PC-9 (cell line): ENCODE results near the gene NOL6. TPM values are rescaled to one million over a fixed set of nuclear protein-coding genes. Genes with fewer than 3 reads are reported as not detected.
"Not testable (repeated sequence)": the region's sequence is repeated elsewhere in the genome, so short reads cannot be mapped to it uniquely, and the experiment has no call there.

Experiments used
- BruUV-seq: library from RNA; stranded (reverse); fragments of 400-500 nt; replicated peaks from 2 replicates; lab custom pipeline; 2021; lab: Mats Ljungman, UMichigan
- CTCF ChIA-PET: fragments of 300-600 bp; sonication (Branson Sonifier 250); formaldehyde crosslinking; loops from one replicate; lab custom pipeline; 2022; ENCODE audit warnings: antibody characterized with exemption; lab: Charles Lee
- POLR2A ChIA-PET: fragments of 300-600 bp; sonication (Branson Sonifier 250); formaldehyde crosslinking; loops from one replicate; lab custom pipeline; 2022; ENCODE audit warnings: antibody characterized with exemption; ENCODE audit not compliant: unreplicated experiment; lab: Charles Lee
- DNase-seq, 2 experiments: peaks; one replicate each; pipeline versions ENCODE4 v3.0.0 to v3.0.0-alpha.2; 2015 to 2022; ENCODE audit warnings: mixed read lengths in 1 of 2
- H2AFZ ChIP-seq: fragments of 200-600 bp; sonication (generic); 2 replicates; pipeline ENCODE4 v1.8.1; 2017; ENCODE audit warnings: antibody characterized with exemption
- H3F3A ChIP-seq: fragments of 200-600 bp; sonication (generic); 2 replicates; pipeline ENCODE4 v1.8.1; 2017; ENCODE audit warnings: antibody characterized with exemption, mild to moderate bottlenecking, low read depth; ENCODE audit not compliant: insufficient read depth
- H3K27ac ChIP-seq: fragments of 200-600 bp; sonication (generic); 2 replicates; pipeline ENCODE4 v1.6.1; 2016; ENCODE audit warnings: mixed run types
- H3K27me3 ChIP-seq: fragments of 200-600 bp; sonication (generic); 2 replicates; pipeline ENCODE4 v1.6.1; 2016; ENCODE audit warnings: low read depth, mixed run types; ENCODE audit not compliant: insufficient read depth
- H3K36me3 ChIP-seq: fragments of 200-600 bp; sonication (generic); 2 replicates; pipeline ENCODE4 v1.6.1; 2016; ENCODE audit warnings: low read depth, mixed run types
- H3K4me1 ChIP-seq: fragments of 200-600 bp; sonication (generic); replicated peaks from 2 replicates; pipeline ENCODE4 v1.6.1; 2016; ENCODE audit warnings: mixed run types; ENCODE audit not compliant: insufficient read depth
- H3K4me2 ChIP-seq: fragments of 200-600 bp; sonication (generic); 2 replicates; pipeline ENCODE4 v1.6.1; 2017; ENCODE audit warnings: mixed run types
- H3K4me3 ChIP-seq: fragments of 200-600 bp; sonication (generic); 2 replicates; pipeline ENCODE4 v1.6.1; 2016; ENCODE audit warnings: mixed run types
- H3K79me2 ChIP-seq: fragments of 200-600 bp; sonication (generic); 2 replicates; pipeline ENCODE4 v1.6.1; 2017; ENCODE audit warnings: low read depth, mixed run types
- H3K9me2 ChIP-seq: fragments of 200-600 bp; sonication (generic); 2 replicates; pipeline ENCODE4 v1.8.1; 2017; ENCODE audit warnings: mild to moderate bottlenecking; ENCODE audit not compliant: insufficient read depth
- H3K9me3 ChIP-seq: fragments of 200-600 bp; sonication (generic); 2 replicates; pipeline ENCODE4 v1.8.1; 2016; ENCODE audit warnings: low read depth; ENCODE audit not compliant: insufficient read depth
- H4K20me1 ChIP-seq: fragments of 200-600 bp; sonication (generic); 2 replicates; pipeline ENCODE4 v1.8.1; 2017; ENCODE audit not compliant: insufficient read depth
- EZH2 ChIP-seq: fragments of 200-600 bp; sonication (generic); IDR thresholded peaks from 2 replicates; pipeline ENCODE4 v1.8.0; 2017; ENCODE audit warnings: antibody characterized with exemption, low read depth
- intact Hi-C: fragments of 100-400 bp; cut with micrococcal nuclease; formaldehyde crosslinking; loops from one replicate; pipeline ENCODE4 v1.10.0; 2022; ENCODE audit not compliant: unreplicated experiment
- total RNA-seq: library from RNA; stranded (reverse); gene quantifications from 2 replicates; pipeline ENCODE4 v1.2.3, GENCODE V29; 2021
- TF ChIP-seq, protein P1 (sequence below): fragments of 200-600 bp; sonication (generic); conservative IDR thresholded peaks from 2 replicates; pipeline ENCODE4 v1.6.1; 2017; ENCODE audit warnings: mixed run types, antibody characterized with exemption, mild to moderate bottlenecking, moderate library complexity

NOL6 gene
- total RNA-seq, 1 experiment from 2014 or later: 15.5 TPM

DNA sequence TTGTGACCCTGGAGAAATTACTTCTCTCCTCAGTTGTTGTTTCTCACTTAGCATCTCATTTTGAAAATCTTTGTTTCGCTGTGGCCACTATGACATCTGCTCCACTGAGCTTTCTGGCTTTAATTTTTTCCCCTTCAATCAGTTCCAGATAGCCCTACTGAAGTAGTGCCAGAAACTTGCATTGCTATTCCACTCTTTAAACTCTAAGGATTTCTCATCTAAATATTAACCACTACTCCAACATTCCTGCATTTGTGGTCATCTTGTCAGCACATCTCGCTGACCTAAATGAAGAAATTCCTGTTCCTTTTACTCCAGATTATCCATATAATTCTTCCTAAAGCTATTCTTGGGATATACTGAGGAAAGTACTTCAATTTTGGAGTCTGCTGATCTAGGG is 15.3 kb upstream of the NOL6 start:
- no TSS peak for BruUV-seq
- Histone ChIP-seq H3K9me3 (no peaks in the 10 kb centered on the region), H3K4me1 (no peaks in the 10 kb centered on the region), H3K79me2 (no peaks in the 10 kb centered on the region), H2AFZ (no peak overlapping the region), H4K20me1 (no peaks in the 10 kb centered on the region), H3K4me2 (no peak overlapping the region), H3K27ac (no peak overlapping the region), H3K9me2 (no peaks in the 10 kb centered on the region), H3K36me3 (no peaks in the 10 kb centered on the region), H3K27me3 (no peaks in the 10 kb centered on the region), H3F3A (no peaks in the 10 kb centered on the region), H3K4me3 (no peak overlapping the region)
- TF ChIP-seq, protein P1, sequence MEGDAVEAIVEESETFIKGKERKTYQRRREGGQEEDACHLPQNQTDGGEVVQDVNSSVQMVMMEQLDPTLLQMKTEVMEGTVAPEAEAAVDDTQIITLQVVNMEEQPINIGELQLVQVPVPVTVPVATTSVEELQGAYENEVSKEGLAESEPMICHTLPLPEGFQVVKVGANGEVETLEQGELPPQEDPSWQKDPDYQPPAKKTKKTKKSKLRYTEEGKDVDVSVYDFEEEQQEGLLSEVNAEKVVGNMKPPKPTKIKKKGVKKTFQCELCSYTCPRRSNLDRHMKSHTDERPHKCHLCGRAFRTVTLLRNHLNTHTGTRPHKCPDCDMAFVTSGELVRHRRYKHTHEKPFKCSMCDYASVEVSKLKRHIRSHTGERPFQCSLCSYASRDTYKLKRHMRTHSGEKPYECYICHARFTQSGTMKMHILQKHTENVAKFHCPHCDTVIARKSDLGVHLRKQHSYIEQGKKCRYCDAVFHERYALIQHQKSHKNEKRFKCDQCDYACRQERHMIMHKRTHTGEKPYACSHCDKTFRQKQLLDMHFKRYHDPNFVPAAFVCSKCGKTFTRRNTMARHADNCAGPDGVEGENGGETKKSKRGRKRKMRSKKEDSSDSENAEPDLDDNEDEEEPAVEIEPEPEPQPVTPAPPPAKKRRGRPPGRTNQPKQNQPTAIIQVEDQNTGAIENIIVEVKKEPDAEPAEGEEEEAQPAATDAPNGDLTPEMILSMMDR: no peak
- no peak for TF ChIP-seq EZH2
- intact Hi-C loops: no loop called here
- ChIA-PET POLR2A (no interaction called here), CTCF (no interaction called here)
- no peak for DNase-seq

DNA sequence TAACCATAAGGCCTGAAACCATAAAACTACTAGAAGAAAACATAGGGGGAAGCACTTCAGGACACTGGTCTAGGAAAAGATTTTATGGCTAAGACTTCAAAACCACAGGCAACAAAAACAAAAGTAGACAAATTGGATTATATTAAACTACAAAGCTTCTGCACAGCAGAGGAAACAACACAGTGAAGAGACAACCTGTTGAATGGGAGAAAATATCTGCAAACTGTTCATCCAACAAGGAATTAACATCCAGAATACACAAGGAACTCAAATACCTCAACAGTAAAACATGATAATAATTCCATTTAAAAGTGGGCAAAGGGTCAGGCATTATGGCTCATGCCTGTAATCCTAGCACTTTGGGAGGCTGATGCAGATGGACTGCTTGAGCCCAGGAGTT is 11.6 kb upstream of the NOL6 start:
- H4K20me1 ChIP-seq, H3F3A ChIP-seq, H3K79me2 ChIP-seq, H3K36me3 ChIP-seq, H2AFZ ChIP-seq, BruUV-seq, H3K4me1 ChIP-seq, H3K27ac ChIP-seq, H3K9me3 ChIP-seq, H3K4me2 ChIP-seq, intact Hi-C loops, H3K9me2 ChIP-seq, H3K4me3 ChIP-seq, POLR2A ChIA-PET, H3K27me3 ChIP-seq, CTCF ChIA-PET, DNase-seq: not testable (repeated sequence)

DNA sequence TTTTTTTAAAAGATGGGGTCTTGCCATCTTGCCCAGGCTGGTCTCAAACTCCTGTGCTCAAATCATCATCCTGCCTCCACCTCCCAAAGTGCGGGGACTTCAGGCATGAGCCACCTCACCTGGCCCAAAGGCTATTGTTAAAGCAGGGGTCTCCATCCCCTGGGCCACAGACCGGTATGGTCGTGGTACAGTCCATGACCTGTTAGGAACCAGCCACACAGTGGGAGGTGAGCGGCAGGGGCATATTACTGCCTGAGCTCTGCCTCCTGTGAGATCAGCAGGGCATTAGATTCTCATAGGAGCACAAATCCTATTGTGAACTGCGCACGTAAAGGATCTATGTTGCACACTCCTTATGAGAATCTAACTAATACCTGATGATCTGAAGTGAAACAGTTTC is 7.3 kb upstream of the NOL6 start:
- Histone ChIP-seq H3K27ac (no peak overlapping the region), H3K9me3 (no peaks in the 10 kb centered on the region), H3F3A (no peaks in the 10 kb centered on the region), H3K27me3 (no peaks in the 10 kb centered on the region), H3K4me1 (no peaks in the 10 kb centered on the region), H3K36me3 (no peaks in the 10 kb centered on the region), H3K9me2 (no peaks in the 10 kb centered on the region), H3K4me2 (no peak overlapping the region), H3K4me3 (no peak overlapping the region), H3K79me2 (no peaks in the 10 kb centered on the region), H4K20me1 (no peaks in the 10 kb centered on the region), H2AFZ (no peak overlapping the region)
- ChIA-PET CTCF (no interaction called here), POLR2A (interaction anchor here (0.6 kb wide), 1 partner anchor 14 kb away, joined by 17 read pairs; no protein-coding TSS in a partner anchor)
- TF ChIP-seq, protein P1: no peak
- TF ChIP-seq EZH2: no peak
- no peak for DNase-seq
- BruUV-seq: no TSS peak
- intact Hi-C loops: no loop called here

DNA sequence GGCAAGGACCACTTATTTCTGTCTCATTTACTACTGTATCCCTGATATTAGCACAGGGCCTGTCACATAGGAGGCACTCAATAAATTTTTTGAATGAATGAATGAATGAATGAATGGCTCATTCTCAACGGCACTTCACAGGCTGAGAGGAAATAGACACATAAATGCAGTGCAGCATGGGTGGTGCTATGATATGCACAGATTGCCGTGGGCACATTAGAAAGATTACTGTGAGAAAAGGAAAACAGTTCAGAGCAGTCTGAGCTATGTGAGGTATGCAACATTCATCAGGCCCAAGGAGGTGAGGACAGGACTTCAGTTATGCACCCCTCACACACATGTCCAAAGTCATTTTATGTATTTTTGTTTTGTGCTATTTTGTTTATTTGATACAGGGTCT is 6.4 kb upstream of the NOL6 start:
- ChIA-PET CTCF (no interaction called here), POLR2A (interaction anchor here (0.6 kb wide), 1 partner anchor 14 kb away, joined by 17 read pairs; no protein-coding TSS in a partner anchor)
- intact Hi-C loops: no loop called here

More for the DNA sequence above, 6.4 kb upstream of the NOL6 start:
- Histone ChIP-seq H4K20me1 (no peaks in the 10 kb centered on the region), H3K9me2 (no peaks in the 10 kb centered on the region), H3K4me2 (no peak overlapping the region), H3K27ac (no peak overlapping the region), H3K9me3 (no peaks in the 10 kb centered on the region), H3K79me2 (no peaks in the 10 kb centered on the region), H2AFZ (no peak overlapping the region), H3F3A (no peaks in the 10 kb centered on the region), H3K36me3 (no peaks in the 10 kb centered on the region), H3K4me3 (no peak overlapping the region), H3K27me3 (no peaks in the 10 kb centered on the region), H3K4me1 (no peaks in the 10 kb centered on the region)
- BruUV-seq: no TSS peak
- TF ChIP-seq EZH2: no peak
- TF ChIP-seq, protein P1: no peak
- DNase-seq: no peak
